Stimulated activated CD8-positive, alpha-beta memory T cell treated with anti-CD3 and anti-CD28 coated beads, Interleukin-7, amount 100 ng/mL, for 24 hours (primary cell): ENCODE results near the gene ZNF783.
A peak's percentile ranks its signal among the peaks of the same experiment; 100 is the strongest.
"Not testable (repeated sequence)": the region's sequence is repeated elsewhere in the genome, so short reads cannot be mapped to it uniquely, and the experiment has no call there.

ENCODE experiments used
- DNase-seq: peaks from one replicate; pipeline ENCODE4 v3.0.0-alpha.2; 2020; ENCODE audit warnings: low read depth

The ZNF783 gene

DNA sequence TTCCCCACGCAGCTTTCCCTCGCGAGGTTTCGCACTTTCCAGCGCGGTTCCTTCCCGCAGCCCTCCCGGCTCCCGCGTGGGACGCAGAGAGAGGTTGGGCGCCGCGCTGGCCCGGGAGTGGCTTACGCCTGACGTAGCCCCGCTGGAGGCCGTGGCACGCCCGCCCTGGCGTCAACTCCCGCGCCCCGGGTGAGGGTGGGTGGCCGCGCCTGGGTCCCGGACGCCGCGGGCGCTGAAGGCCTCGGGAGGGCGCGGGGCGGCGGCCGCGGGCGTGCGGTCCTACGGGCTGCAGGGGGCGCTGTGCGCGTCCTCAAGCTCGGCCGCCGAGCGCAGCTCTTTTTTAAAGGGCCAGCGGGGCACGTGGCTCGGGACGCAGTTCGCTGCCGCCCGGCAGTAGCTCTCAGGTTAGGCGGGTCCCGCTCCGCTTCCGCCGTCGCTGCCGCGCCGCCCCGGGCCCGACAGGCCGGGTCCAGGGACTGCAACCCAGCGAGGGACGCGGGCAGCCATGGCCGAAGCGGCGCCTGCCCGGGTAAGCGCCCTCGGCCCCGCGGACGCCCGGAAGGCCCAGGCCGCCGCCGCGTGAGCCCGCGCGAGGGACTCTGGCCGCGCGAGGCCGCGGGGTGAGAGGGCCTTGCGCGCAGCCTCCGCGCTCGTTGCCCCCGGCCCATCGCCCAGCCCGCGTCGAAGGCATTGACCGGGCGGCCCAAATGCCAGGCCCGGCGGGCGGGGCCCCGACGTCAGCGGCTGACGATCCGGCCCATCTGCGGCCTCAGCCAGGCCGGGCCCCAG, at the start of gene ZNF783:
ZNF783 (plus strand) TSS at position 368 of the 789 bp plus-strand sequence; CDS start at position 506, 138 bp downstream.
- peak; percentile 64 for DNase-seq

DNA sequence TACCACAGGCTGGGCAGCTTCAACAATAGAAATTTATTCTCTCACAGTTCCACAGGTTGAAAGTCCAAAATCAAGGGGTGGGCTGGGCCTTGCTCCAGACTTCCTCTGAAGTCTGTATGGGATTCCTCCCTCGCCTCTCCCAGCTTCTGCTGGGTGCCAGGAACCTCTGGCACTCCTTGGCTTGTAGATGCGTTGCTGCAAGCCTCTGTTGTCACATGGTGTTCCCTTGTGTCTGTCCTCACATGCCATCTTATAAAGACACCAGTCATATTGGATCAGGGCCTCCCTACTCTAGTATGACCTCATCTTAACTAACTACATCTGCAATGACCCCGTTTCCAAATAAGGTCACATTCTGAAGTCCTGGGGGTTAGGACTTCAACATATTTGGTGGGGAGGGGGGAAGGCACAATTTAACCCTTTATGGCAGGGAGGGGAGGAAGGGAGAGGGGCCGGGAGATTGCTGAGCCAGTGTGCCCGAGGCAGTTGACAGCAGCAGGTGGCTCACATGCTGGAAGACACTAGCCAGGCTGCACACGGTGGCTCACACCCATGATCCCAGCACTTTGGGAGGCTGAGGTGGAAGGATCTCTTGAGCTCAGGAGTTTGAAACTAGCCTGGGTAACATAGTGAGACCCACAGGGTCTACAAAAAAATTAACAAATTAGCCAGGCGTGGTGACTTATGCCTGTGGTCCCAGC, 47.8 kb upstream of the ZNF783 start:
- no peak for DNase-seq

DNA sequence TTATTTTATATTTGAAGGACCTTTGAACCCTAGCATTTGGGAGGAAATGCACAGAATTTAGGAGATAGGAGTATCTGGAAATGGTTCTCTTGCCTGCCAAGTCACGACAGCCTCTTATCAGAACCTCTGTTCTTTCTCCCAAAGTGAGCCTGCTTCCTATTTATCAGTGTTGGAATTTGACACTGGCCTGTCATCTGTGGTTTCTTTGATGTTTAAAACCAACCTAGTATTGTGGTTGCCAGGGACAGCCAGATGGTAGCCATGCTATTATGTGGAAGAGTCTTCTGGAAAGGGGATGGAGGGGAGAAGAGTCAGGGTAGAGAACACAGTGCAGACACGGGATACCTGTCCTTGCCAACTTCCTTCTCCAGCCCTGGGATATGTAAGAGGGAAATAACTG, 45.6 kb upstream of the ZNF783 start:
- DNase-seq: no peak

DNA sequence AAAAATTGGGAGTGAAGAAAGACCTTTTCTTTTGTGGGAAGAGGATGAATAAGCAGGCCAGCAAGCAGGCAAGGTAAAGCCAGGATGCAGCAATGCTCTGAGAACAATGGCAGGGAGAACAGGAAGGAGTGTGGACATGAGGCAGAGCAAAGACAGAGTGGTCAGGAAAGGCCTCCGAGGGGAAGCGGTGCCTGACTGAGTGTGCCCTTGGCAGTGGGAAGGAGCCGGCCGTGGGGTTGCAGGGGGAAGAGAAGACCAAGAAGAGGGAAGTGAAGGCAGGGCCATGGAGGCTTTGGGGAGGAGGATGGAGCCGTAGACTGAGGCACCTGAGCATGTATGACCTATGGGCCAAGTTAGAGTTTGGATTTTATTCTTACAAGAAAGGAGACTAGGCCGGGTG, 44.4 kb upstream of the ZNF783 start:
- DNase-seq: no peak

DNA sequence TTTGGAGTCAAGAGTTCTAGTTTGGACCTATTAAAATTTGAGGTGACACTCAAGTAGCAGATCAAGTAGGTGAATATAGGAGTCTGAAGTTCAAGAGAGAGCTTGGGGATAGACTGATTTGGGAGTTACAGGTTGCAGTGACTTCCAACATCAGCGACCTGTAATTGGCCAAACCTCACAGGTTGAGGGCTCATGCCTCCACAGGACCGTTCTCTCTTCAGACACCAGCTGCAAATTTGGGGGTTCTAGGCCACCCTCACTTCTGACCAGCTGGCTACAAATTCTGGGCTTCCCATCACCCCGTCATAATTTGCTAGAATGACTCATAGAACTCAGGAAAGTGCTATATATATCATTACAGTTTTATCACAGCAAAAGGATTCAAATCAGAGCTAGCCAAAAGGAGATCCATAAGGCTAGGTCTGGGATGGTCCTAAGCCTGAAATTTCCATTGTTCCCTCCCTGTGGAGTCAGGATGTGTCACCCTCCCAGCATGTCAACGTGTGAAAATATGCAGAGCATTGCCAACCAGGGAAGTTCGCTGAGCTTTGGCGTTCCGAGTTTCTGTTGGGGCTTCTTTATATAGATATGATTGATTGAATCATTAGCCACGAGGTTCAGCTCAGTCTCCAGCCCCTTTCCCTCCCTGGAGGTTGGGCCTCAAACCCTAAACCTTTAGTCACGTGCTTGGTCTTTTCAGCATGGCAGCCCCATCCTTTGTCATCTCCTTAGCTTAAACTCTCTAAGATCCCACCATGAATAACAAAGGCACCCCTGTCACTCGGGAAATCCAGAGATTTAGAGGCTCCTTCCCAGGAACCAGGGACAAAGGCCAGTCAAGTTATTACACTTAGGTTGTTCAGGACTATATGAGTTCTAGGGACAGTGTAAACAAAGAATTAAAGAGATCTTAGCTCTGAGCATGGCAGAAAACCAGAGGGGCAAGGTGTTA, 43.3 kb upstream of the ZNF783 start:
- DNase-seq: no peak

DNA sequence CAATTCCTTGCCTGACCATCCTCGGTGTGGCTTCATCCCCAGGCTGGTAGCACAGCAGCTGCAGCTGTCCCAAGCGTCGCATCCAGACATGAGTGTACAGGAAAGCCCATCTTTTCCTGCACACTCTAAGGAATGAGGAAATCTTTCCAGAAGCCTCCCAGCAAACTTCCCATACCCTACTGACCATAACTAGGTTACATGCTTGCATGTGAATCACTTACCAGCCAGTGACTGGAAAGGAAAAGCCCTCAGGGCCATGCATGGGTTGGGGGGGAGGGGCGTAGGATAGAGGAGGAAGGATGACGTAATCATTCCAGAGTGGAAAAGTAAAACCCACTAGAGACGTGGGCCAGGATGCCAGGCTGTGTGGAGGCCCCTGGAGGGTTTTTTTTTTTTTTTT, 41.5 kb upstream of the ZNF783 start:
- DNase-seq: no peak

DNA sequence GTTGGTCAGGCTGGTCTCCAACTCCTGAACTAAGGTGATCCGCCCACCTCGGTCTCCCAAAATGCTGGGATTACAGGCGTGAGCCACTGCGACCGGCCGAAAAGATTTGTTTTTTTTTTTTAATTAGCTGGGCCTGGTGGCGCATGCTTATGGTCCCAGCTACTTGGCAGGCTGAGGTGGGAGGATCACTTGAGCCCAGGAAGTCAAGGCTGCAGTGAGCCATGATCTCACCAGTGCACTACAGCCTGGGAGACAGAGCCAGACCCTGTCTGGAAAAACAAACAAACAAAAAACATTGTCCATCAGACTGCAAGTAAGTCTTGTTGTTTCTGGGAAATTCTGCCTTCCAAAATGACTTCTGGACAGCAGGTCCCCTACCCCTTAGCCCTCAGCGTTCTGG, 38.8 kb upstream of the ZNF783 start:
- DNase-seq: no peak

DNA sequence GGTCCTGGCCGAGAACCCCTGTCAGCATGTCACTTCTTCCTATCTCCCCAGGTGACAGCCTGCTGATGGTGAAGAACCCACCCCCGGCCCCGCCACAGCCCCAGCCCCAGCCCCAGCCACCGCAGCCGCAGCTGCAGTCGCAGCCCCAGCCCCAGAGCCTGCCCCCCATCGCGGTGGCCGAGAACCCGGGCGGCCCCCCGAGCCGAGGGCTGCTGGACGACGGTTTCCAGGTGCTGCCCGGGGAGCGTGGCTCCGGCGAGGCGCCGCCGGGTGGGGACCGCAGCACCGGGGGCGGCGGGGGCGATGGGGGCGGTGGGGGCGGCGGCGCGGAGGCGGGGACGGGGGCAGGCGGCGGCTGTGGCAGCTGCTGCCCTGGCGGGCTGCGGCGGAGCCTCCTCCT, 38.2 kb upstream of the ZNF783 start:
- no peak for DNase-seq

DNA sequence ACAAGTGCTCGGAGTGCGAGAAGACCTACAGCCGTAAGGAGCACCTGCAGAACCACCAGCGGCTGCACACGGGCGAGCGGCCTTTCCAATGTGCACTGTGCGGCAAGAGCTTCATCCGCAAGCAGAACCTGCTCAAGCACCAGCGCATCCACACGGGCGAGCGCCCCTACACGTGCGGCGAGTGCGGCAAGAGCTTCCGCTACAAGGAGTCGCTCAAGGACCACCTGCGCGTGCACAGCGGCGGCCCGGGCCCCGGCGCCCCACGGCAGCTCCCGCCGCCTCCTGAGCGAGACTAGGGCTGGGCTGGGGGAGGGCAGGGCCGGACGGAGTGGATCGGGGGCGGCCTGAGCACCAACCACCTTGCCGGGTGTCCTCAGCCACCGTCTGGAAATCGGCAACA, 37.6 kb upstream of the ZNF783 start:
- no peak for DNase-seq

DNA sequence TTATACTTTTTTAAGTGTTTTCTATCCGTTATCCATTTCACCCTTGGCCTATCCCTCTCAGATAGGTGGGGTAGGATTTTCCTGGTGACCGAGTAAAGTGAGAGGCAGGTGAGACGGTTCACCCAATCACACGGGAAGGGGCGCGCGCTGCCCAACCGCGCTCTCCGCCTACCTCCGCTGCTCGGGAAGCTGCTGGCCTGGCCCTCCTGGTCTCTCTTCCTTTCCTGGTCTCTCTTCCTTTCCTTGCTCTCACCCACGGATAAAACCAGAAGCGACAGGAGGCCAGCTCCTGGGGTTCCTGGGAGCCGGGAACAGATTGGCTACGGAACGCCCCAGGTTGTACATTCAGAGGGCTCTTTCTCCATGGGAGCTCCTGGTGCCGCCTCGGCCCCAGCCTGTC, 36.9 kb upstream of the ZNF783 start:
- DNase-seq: no peak

DNA sequence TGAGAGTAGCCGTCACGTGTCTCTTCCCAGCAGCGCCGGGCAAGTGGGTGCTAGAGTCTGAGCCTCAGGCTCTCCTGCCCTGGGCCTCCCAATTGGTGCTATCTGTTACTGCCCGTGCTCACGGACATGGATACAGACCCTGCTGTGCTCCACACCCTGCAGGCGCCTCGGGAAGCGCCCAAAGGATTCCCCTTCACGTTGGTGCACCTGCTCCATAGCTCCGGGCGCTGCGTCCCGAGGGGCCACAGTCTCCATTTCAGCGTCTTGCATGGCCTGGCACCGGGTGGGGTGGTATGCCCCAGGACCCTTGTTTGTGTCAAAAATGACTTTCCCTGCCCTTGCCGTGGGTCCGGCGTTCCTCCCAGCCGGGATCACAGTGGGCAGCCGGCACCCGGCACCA, 36.3 kb upstream of the ZNF783 start:
- no peak for DNase-seq

DNA sequence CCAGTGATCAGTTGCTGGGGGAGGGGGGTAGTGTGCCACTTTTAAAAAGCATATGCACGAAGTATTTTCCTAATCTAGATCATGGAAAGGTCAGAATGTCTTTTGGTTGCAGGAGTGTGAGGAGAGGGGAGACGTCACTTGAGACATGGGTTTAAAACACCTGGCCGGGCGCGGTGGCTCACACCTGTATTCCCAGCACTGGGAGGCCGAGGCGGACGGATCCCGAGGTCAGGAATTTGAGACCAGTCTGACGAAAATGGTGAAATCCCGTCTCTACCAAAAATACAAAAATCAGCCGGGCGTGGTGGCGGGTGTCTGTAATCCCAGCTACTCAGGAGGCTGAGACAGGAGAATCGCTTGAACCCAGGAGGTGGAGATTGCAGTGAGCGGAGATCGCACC, 35.6 kb upstream of the ZNF783 start:
- DNase-seq: not testable (repeated sequence)

DNA sequence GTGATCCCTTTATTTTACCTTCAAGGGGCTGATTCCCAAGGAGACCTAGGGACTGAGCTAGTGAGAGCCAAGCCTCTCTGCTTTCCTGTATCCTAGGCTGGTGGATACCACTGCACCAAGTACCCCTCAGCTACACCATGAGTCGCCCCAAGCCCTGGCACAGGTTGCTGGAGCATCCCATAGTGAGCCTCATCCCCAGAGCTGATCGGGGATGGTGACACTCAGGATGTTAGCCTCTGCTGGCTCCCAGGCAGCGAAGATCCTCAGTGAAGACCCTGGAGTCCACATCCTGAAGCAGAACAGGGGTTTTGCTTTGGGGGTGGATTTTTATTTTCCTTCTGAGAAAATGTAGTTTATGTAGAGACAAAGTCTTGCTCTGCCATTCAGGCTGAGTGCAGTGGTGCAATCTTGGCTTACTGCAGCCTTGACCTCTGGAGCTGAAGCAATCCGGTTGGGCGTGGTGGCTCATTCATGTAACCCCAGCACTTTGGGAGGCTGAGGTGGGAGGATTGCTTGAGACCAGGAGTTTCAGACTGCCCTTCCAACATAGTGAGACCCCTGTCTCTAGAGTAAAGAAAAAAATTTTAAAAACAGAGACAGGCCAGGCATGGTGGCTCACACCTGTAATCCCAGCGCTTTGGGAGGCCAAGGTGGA, 35.0 kb upstream of the ZNF783 start:
- DNase-seq: no peak

DNA sequence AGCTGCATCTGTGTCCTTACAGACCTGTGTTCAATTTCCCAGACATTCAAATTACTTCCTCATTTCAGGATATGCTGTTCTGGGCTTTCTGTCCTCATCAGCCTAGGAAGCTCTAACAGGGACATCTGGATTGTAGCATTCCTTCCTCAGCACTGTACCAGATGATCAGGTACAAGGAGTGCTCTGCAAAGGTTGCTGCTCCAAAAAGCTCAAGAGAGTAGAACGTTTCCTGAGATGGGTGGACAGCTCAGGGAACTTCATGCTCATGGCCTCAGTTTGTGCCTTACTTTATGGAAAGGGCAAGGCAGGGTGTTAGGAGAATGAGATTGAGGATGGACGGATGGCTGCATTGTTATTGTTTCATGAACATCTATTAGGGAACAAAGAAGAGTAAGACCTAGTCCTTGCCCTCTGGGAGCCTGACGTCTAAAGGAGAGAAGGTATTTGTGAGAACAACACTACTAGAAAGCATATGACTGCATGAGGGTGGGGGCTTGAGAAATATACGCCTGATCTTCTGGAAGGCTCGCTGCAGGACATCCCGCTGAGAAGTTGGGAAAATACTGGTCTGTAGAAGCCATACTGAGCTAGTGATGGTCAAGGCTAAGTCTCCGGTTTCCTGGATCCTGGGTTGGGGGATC, 33.0 kb upstream of the ZNF783 start:
- no peak for DNase-seq

DNA sequence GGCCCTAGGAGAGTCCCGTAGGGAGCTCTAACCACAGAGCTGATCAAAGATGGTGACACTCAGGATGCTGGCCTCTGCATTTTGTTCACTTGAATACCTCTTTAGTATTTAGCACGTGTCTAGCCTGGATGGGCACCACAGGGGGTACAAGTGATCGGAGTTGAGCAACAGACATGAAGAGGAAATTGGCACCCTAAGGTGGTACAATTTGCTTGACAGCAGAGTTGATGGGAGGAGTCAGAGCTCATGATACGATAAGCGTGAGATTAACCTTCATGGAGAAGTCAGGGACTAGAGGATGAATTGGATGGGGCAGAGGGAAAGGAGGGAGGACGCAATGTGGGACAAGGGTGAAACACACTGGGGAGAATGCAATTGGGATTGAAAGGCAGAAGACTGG, 32.5 kb upstream of the ZNF783 start:
- no peak for DNase-seq

DNA sequence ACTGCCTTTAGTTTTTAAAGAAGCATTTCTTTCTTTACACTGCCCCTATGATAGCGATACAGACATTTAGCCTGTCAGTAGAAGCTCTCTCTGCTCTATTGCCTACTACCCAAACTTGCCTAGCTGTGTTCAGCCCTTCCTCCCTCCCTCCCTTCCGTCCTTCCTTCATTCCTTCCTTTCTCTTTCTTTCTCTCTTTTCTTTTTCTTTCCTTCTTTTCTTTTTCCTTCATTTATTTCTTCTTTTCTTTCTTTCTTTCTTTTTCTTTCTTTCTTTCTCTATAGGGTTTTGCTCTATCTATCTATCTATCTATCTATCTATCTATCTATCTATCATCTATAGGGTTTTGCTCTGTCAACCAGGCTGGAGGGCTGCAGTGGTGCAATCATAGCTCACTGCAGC, 29.6 kb upstream of the ZNF783 start:
- DNase-seq: no peak

DNA sequence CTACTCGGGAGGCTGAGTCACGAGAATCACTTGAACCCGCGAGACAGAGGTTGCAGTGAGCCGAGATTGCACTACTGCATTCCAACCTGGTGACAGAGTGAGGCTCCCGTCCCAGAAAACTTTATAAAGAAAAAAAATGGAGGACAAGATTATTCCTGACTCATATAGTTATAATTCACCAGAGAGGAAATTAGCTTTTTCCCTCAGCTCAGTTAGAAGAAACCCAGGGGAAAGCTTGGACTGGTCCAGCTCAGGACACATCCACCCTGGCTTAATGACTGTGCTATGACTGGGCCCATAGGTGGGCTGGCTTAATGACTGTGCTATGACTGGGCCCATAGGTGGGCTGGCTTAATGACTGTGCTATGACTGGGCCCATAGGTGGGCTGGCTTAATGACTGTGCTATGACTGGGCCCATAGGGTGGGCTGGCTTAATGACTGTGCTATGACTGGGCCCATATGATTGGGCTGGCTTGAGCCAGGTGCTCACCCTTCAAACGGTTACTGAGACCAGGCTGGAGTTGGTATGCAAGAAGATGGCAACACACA, 28.3 kb upstream of the ZNF783 start:
- DNase-seq: not testable (repeated sequence)

DNA sequence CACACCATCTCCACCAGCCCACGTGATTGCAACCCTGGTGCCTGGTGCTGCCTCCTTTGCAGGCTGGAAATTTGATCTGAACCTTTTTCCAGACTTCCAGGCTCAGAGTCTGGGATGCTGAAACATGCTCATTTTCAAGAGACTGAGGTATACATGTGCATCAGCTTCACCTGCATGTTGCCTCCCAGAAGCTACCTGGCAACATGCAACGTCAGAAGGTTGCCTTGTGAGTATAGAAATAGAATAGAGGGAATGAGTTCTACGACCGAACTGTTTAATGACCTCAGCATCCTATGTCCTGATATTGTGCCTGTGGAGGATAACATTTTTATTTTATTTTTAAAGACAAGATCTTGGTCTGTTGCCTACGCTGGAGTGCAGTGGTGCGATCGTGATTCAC, 24.5 kb upstream of the ZNF783 start:
- no peak for DNase-seq

DNA sequence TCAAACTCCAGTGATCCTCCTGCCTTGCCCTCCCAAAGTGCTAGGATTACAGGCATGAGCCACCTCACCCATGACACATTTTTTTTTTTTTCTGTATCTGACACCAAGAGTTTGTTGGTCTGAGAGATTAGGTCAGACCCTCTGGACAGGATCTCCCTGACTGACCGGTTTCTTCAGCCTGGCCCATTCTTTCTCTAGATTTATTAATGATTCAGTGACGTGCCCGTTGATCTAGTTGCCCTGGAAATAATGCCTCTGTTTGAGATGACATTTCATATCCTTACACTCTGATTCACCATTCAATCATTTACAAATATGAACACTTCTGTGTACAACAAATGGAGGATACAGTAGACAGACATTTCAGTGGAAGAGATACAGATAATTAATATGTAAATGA, 23.9 kb upstream of the ZNF783 start:
- no peak for DNase-seq

DNA sequence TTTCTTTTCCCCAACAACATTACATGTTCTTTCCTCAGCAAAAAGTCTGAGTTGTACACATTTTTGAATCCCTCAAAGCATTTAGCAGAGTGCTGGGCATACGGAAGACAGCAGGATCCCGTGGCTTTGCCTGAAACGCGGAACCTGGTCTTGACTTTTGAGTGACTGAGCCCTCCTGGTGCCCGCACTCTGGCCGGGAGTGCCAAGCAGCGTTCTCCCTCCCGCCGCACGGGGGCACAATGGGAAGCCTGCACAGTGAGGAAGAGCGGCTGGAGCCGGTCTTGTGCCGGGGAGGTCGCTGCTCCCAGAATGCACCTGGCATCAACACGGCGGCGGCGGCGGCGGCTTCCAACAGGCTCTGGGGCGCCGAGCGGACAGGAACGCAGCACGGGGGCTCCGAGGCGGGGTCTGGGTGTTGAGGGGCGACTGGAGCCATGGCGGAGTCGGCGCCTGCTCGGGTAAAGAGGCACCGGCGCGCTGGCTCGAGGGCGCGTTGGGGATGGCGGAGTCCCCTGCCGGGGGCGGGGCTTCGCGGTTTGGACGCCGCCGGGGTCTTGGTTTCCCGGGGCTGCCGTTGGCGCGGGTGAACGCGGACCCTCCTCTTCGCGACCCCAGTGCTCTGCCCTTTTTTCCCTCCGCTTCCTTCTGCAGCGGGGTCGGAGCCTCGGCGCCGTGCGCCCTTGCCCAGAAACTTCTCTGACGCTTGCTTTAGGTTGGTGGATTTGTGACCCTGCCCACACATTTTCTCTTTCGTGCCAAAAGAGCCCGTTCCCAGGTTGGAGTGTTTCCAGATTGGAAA, 22.5 kb upstream of the ZNF783 start, which contains the start of gene ZNF212:
ZNF212 (plus strand) TSS at position 307 of the 799 bp plus-strand sequence; CDS start at position 435, 128 bp downstream.
- peak; percentile 76 for DNase-seq
